GM19372 (cell line): ENCODE results near the gene CLIP4.
"Not testable (repeated sequence)": the region's sequence is repeated elsewhere in the genome, so short reads cannot be mapped to it uniquely, and the experiment has no call there.

ENCODE experiments used
- ATAC-seq: cut with Tn5 transposase; IDR thresholded peaks from one replicate; pipeline ENCODE4 v1.9.1; 2021; ENCODE audit warnings: mild to moderate bottlenecking, low read depth, moderate library complexity; ENCODE audit not compliant: unreplicated experiment

The CLIP4 gene

DNA sequence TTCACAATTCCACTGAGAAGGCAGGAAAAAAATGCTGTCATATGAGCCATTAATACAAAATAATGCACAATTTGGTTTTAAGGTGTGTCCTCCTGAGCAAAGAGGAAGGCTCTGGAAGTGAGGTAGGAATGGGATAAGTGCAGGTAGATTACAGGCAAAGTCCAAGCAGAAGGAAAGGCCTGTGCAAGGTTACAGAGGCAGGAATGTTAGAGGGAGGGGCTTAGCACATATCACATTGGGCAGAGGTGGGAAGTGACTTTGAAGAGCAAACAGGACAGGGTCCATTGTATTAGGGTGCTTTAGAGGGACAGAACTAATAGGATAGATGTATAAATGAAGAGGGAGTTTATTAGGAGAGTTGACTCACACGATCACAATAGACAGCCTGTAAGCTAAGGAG is 14.7 kb upstream of the CLIP4 start:
- no peak for ATAC-seq

DNA sequence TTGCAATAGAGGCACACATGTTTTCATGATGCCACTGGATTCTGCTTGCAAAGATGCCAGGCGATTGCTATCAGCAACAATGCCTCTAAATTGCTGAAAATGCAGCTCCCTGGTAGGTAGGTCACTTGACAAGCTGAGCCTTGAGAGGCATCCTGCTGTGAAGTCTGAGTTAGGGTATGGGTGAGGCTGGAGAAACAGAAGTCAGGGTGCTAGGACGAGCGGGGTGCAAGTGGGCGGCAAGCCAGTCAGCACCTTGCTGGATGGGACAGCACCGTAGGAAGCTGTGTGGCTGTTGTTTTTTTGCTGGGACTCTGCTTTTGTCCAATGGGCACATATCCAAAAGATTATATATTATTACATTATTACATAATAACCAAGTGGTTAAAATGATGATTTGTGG is 10.5 kb upstream of the CLIP4 start:
- no peak for ATAC-seq

- ATAC-seq, result no peak
These were observed 9.8 kb upstream of the CLIP4 start for GRCh38 chr2:29105375-29105774.

DNA sequence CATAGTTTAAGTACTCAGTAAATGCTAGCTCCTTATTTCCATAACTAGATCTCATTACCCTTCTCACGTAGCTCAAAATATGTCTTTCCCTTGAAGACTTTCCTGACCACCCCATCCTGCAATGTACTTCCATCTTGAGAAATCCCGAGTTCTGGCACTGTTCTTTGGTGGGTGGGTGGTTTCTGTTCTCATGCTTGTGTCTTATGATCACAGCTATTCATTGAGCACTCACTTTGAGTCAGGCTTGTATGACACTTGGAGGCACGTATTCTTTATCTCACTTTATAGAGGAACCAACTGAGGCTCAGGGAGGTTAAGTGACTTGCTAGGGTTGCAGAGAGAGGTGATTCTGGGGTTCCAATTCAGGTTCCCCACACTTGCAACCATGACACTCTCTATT is 9.0 kb upstream of the CLIP4 start:
- ATAC-seq, result no peak

GRCh38 chr2:29106980-29107388 is 8.2 kb upstream of the CLIP4 start:
- ATAC-seq, result no peak

- not testable (repeated sequence) for ATAC-seq
These were observed 7.7 kb upstream of the CLIP4 start for GRCh38 chr2:29107547-29107946.

DNA sequence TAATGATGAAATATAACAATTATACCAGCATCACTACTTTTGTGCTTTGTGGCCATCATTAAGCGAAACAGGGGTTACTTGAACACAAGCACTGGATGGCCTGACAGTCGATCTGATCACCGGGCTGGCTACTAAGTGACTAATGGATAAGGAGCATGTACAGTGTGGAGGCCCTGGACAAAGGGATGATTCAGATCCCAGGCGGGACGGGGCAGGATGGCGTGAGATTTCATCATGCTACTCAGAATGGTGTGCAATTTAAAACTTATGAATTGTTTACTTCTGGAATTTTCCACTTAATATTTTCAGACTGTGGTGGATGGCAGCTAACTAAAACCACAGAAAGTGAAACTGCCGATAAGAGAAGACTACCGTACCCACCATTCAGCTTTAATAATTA is 7.0 kb upstream of the CLIP4 start:
- no peak for ATAC-seq

- no peak for ATAC-seq
These were observed 6.0 kb upstream of the CLIP4 start for GRCh38 chr2:29109246-29109645.

- ATAC-seq, result no peak
These were observed 4.2 kb upstream of the CLIP4 start for GRCh38 chr2:29110916-29111535.

- ATAC-seq, result no peak
These were observed 2.8 kb upstream of the CLIP4 start for GRCh38 chr2:29112379-29112778.

DNA sequence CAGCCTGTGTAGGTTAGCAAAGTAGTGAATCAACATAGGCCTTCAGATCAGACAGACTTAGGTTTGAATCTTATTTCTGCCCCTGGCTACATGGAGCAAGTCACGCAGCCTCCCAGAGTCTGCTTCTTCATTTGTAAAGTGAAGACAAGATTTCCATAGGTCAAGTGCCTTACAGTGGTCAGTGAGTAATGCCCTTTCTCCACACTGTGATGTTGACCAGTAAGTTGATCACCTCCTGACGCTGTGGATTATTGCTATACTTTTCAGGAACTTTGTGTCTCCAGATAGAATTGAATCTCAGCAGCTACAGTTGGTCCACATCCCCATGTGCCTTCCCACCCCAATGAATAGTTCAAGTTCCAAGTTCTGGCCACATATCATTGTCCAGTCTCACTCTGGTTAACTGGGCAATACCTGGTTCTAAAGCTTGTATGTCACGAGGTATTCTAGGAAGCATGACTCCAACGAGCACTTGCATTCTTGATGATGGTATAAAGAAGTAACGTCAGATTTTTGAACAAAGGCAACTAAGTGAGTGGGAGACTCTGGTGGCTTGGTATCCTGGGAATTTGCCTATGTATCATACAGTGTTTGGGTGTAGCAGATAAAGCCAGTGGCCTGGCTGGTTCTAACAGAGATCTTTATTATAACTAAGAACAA is 2.1 kb upstream of the CLIP4 start:
- no peak for ATAC-seq

DNA sequence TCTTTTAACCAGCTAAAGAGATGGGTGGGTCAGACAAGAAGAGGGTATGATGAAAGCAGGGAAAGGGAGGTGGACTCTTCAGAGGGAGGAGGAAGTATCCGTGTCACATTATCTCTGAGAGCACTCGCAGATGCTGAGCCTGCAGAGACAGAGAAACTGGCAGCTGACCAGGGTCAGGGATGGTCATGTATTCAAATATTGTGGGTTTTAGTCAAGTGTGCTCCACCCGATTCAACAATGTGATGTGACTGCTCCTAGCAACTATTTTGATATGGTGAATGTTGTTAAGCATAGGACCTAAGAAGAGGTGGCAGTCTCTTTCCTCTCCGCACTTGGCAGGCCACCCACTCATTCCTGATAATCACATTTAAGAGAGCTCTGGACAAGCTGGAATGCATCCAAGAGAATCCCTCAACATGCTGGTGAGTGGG is 1.3 kb upstream of the CLIP4 start:
- no peak for ATAC-seq

DNA sequence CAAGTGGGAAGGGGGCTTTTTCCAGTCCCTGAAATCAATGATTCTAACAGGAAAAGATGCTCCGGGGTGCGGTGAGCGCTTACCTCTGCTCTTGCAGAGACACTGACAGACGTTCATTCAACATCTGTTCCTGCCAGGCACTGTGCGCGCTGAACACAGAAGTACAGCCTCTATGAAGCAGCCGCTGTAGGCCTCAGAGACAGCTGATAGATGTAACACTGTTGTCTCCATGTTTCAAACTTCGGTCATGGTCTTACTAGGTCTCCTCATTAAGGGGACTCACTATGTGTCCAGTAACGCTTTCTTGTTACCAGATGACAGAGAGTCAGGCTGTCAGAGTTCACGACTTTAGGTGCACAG is 649 bp upstream of the CLIP4 start:
- ATAC-seq, result no peak

DNA sequence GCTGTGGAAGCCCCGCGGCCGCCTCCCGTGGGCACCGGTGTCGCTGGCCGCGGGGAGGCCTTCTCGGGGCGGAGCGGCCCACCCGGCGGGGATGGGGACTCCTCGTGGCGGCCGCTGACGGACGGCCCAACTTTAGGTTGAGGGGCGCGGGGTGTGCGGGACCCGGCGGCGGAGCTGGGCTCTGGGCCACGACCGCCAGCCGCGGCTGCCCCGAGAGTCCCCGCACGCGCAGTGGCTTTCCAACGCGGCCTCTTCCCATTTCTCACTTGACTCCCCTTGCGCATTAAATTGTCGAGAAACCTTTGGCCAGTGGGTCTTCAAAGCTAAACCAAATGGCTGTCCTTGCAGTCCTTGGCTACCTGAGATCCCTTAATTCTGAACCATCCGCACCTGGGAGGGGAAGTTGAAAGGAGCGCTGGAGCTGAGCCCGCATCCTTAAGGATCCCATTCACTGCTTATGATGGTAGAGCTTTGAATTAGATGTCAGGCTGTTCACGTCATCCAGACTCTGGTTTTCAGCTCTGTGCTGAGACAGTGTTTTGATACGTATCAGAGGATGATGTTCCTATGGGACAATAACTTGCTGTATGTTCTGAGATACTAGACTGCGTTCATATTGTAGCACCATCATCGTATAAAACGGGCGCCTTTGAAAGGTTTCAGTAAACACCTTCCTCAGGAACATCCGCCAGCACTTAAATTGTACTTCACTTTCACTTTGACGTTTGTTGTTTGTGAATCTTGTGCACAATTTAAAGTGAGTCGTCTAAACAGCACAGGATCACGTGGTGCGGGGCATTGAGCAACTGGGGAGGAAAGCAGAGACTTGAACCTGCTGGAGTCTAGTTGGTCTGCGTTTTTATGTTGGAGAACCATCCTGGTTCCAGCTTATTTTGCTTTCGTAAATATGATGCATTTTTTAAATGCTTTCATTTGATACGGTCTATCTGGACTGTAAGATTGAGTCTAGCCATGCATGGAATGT is 874 bp downstream of the CLIP4 start:
- peak; percentile 35 for ATAC-seq

GRCh38 chr2:29117636-29118303 is 2.6 kb downstream of the CLIP4 start:
- ATAC-seq, result no peak

GRCh38 chr2:29119211-29119610 is 4.0 kb downstream of the CLIP4 start:
- ATAC-seq, result no peak

DNA sequence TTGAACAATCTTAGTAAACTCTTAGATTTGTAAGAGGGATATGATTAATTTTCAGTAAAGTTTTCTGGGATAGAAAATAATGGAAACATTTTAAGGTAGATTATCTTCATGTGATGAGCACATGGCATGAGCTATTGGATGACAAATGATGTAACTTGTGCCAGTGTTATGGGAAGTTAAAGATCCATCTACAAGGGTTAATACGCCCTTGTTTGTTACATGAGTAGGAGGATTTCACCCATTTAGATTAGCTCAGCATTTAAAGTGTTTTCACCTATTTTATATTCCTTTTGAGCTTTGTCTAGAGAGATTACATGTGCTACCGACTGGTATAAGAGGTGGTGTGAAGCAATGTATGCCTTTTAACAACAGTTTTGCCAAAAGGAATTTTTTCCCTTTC is 5.6 kb downstream of the CLIP4 start:
- no peak for ATAC-seq

GRCh38 chr2:29123617-29124349 is 8.6 kb downstream of the CLIP4 start:
- no peak for ATAC-seq

DNA sequence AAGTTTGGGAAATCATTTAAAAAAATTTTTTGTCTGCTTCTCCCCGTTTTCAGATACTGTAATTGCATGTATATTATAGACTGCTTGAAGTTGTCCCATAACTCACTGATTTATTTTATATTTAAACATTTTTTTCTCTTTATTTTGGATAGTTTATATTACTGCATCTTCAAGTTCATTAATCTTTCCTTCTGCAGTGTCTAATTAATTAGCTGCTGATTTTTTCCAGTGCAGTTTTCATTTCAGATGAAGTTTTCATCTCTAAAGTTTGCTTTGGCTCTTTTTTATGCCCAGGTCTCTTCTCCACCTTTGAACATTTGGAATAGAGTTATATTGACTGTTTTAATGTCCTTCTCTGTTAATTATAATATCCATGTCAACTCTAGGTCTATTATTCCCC is 9.3 kb downstream of the CLIP4 start:
- no peak for ATAC-seq

DNA sequence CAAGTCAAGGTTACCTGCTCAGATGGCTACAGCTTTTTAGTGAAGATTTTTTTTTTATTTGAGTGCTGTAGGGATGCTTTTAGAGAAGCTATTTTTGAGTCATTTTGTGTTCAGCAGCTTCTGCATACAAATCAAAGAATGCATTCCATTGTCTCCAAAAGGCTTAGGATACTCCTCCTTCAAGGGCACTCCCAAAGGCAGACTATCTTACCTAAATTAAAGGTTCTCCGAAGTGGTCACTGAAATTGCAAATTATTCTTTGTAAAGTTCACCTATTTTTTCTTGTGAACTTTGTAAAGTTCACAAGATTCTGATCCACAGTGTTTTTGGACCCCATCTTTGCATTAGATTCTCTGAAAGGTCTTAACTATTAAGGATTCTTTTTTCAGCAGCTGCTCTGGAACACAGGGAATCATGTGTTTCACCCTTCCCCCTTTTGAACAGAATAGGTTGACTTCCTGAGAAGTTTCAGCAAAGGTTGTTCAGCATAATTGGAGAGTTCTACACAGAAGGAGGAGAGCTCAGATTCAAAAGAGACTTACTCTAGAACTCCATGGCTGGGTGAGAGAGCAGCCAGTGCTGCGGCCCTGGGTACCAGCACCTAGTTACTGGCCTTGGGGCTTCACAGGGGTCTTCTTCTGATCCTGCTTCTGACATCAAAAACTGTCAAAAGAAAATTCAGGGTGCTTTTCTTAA is 14.5 kb downstream of the CLIP4 start:
- ATAC-seq, result peak; percentile 27
